ENCODE measurements around the gene GPR3.
"Not testable (repeated sequence)": the region's sequence is repeated elsewhere in the genome, so short reads cannot be mapped to it uniquely, and the experiment has no call there.

The GPR3 gene

GRCh38 chr1:27431601-27431940 lies 39.1 kb downstream of the GPR3 start:
- no peak for DNase-seq

DNA sequence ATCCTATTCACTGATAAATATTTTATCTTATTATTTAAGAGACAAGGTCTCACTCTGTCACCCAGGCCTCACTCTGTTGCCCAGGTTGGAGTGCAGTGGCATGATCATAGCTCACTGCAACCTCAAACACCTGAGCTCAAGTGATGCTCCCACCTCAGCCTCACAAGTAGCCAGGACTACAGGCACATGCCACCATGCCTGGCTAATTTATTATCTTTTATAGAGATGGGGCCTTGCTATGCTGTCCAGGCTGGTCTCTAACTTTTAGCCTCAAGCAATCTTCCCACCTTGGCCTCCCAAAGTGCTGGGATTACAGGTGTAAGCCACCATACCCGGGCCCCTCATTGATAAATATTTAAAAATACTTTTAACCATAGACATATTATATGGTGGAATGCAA lies 40.3 kb downstream of the GPR3 start:
- DNase-seq = not testable (repeated sequence)

DNA sequence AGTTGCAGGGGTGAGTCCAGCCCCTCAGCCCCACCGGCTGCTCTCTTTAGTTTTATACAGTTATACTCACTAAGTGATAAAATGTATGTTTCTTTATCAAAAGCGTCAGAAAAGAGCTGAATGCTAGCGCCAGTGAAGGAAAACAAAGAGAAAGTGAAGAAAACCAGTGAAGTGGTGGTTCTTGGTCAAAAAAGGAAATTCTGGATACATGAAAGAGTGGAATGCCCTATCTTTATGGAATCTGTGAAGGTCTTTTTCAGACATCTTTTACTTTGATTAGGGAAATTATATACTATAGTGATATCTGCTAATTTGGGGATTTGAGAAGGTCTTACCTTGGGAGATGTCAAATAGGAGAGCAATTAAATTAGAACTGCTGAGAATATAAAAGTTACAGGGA lies 41.3 kb downstream of the GPR3 start:
- no peak for DNase-seq

DNA sequence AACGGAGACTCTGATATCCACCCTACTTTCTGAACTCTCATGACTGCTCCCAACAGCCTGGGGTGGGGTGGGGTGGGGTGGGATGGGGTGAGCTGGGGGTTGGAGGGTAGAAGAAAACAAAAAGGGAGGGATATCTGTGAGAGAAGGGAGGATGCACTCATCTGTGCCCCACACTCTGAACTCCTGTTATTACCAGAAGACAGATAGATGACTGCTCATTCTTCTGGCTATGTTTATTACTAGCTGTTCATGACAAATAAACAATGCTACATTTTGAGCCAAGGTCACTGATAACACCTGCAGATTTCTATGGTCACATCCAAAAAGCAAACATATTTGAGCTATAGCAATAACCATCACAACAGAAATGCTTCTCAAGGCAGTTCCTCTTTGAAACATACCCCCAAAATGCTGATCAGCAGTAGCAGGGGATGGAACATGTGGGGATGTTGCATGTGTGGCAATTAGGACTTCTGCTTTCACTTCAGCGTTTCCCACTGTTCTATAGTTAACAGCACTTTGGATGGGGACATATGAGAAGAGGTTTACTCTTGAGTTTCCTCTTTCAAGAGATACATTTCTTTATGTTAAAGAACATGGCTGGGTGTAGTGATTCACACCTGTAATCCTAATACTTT lies 43.3 kb downstream of the GPR3 start:
- no peak for DNase-seq

DNA sequence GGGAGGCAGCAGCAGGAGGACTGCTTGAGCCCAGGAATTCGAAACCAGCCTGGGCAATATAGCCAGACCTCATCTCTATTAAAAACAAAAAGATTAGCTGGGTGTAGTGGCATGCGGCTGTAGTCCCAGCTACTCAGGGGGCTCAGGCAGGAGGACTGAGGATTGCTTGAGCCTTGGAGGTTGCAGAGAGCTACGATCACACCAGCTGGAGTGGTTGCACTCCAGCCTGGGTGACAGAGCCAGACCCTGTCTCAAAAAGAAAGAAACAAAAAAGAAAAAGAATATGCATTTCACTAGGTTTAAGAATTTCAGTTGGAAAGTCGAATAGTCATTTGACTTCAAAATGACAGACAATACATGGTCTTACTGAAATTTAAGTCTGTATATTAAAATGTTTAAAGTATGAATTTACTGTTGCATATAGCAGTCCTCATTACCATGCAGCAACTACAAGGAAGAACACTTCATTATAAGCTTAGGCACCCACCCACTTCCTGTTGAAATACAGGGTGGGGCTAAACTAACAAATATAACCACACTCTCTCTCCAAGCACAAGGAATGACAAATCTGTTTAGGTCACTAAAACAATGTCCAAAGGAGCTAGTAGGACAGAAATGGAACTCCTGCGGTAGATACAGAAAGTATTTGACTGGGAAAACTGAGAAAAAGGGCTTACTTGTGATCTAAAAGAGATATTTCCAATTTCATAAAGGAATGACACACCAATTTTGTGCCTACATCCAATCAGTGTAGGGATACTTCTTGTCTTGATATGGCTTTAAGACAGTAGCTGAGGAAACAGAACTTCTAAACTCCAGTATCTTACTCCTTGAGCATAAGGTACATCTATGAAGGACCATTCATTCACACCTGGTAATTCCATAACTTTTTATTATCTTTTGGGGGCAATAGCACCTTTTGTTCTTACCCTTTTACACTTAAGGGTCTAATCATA lies 44.1 kb downstream of the GPR3 start:
- DNase-seq = no peak

DNA sequence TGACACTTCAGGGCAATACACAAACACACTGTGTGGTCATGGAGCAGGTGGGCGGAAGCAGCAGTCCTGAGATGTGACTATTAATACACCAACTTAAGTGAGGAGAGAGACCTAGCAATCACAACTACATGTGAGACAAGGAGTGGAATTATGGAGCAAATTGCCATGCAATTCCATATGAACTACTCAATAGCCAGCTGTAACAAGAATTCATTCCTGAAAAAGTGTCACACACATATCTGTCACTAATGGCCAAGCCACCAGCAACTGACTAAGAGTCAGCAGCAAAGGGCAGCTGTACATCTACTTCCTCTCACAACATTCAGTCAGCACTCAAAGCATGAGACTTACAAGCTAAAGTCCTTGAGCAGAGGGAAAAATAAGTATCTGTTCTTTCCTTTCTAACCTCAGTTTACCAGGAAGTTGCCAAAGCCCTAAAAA lies 46.2 kb downstream of the GPR3 start:
- DNase-seq = no peak

DNA sequence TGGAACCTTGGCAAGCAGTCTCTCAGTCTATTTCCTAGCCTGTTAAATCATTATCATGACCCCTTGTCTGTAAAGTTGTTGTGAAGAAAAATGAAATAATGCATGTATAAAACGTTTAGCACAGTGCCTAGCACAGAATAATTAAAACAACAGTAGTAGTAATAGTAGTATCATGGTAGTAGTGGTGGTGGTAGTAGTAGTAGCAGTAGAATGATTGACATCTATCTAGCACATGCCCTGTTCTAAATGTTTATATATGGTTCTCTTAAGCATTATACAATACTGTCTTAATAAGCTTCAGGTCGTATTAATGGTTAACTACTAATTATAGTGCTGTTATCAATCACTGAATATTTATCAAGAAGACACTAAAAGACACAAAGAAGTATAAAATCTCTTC lies 46.7 kb downstream of the GPR3 start:
- DNase-seq = no peak

DNA sequence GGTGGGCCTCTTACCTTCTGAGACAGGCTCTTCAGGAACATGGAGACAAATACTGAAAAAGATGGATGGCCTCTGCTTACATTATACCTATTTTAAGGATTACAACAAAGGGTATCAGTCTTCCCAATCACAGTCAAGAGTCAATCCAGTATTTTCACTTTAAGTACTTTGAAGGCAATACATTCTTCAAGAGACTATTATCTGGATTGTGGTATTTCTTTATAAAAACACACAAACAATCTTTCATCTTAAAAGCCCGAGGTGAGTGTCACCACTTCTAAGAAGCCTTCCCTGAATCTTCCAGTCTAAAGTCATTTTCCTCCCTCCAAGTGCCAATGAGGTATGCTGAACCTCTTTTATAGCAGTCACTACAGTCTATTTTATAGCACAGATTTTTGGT lies 52.2 kb downstream of the GPR3 start:
- no peak for DNase-seq
